ENCODE data around the gene LACRT.
"Not testable (repeated sequence)": the region's sequence is repeated elsewhere in the genome, so short reads cannot be mapped to it uniquely, and the experiment has no call there.

The LACRT gene

GRCh38 chr12:54634795-54635194 is at the start of gene LACRT:
TSS of gene LACRT (minus strand) at chr12:54634895. CDS start at chr12:54634841, 54 bp downstream.
- DNase-seq = no peak

- DNase-seq = no peak
Observed at GRCh38 chr12:54683398-54683797, 48.7 kb upstream of the LACRT start.

DNA sequence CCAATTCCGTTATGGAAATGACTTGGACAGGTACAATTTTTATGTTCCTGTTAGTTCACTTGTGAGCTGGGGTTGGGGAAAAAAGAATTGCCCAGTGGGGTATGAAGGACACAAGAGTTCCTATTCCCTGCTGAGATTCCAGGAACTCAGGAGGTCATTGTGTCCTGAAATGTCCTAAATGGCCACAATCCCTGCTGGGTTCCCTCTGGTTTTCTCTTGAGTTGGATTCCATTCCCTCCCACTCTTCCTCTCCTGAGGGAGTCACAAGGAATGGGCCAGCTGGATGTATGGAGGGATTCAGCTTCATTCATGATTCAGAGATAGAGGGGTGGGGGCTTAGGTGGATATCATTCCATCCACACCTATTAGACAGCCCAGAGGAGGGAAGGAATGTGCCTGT is 48.0 kb upstream of the LACRT start:
- no peak for DNase-seq

DNA sequence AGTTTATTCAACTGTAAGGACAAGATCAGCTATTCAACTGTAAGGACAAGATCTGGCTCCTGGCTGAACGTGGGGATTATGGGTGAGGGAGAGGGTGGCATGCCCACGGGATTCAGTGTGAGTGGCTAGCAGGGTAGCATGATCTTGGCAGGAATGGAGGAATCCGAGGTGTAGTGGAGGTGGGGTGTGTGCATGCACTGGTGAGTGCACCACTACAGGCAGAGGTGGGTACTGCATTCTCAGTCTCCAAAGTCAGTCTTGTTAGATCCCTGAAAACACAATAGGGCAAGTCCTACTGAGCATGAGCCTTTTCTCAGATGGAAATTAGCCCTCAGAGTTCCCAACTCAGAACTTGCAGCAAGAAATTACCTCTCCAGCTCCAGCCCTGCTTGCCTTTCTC is 45.7 kb upstream of the LACRT start:
- DNase-seq = peak; percentile 29

DNA sequence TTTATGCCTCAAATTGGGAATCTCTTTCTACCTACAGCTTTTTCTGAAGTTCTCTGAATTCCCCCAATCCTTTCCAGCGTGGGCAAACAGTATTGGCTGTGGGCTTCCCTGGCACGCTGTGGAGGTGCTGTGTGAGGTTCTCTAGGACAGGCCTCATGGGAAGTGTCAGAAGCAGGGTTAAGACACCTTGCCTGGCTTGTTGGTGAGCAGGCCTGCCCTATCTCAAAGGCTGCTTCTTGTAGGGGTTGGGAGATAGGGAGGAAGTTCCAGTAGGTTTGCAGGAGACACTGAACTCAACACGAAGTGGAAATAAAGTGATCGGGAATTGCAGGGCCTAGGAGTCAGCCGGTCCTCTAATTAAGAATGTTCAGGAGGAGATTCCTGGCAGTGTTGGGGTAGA is 43.4 kb upstream of the LACRT start:
- DNase-seq = no peak

DNA sequence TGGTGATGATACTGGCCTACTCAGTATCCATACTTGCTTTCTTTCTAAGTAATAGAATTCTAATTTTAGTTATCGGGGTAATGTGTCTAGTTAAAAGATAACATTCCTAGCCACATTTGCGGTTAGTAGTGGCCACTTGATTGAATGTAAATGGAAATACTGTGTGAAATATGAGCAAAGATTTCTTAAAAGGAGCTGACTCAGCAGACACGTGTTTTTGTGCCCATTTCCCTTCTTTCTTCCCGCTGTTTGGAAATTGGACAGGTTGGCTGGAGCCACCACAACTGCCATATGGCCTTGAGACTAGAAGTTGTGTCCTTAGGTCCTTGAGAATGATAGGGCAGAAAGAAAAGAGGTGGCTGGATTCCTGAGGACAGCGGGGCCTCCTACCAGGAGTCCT is 33.2 kb upstream of the LACRT start:
- DNase-seq = no peak

- DNase-seq = no peak
Observed at GRCh38 chr12:54666008-54666407, 31.3 kb upstream of the LACRT start.

DNA sequence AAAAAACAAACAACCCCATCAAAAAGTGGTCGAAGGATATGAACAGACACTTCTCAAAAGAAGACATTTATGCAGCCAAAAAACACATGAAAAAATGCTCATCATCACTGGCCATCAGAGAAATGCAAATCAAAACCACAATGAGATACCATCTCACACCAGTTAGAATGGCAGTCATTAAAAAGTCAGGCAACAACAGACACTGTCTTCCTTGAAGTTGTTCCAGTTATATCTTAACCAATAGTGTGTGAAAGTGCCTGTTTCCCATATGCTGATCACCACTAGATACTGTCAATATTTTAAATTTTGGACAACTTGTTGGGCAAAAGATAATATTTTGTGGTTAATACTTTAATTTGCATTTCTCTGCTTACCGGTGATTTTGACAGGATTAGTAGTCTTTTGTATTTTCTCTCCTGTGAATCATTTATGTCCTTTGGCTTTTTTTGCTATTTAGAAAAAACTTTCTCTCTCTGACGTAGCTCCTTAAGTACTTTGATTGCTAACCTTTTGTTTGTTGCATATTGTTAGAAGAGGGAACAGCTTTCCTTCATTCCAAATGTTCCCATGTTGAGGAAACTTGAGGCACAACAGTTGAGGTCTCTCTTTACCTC is 30.4 kb upstream of the LACRT start:
- not testable (repeated sequence) for DNase-seq

GRCh38 chr12:54663603-54664002 is 28.9 kb upstream of the LACRT start:
- DNase-seq = no peak

DNA sequence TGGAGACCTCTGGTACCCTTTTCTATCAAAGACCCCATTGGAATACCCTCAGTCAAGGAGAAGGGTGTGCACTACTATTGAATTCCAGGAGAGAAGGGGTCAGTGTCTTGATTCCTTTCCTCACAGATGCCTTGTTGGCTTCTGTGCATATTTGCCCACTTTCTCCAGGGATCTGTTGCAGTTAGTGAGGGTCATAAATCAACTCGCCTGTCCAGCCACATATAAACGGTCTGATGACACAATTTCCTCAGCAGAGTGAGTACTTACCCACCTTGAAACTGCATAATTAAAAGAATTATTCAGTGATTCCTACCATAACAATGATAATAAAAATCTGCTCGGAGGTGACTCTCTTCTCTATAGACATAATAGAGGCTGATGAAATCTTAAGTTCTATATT is 27.3 kb upstream of the LACRT start:
- DNase-seq = no peak

GRCh38 chr12:54661048-54661447 is 26.4 kb upstream of the LACRT start:
- no peak for DNase-seq

- DNase-seq = no peak
Observed at GRCh38 chr12:54660320-54660962, 25.7 kb upstream of the LACRT start.

GRCh38 chr12:54658306-54659264 is 23.9 kb upstream of the LACRT start:
- peak; percentile 34 to 42 for DNase-seq

DNA sequence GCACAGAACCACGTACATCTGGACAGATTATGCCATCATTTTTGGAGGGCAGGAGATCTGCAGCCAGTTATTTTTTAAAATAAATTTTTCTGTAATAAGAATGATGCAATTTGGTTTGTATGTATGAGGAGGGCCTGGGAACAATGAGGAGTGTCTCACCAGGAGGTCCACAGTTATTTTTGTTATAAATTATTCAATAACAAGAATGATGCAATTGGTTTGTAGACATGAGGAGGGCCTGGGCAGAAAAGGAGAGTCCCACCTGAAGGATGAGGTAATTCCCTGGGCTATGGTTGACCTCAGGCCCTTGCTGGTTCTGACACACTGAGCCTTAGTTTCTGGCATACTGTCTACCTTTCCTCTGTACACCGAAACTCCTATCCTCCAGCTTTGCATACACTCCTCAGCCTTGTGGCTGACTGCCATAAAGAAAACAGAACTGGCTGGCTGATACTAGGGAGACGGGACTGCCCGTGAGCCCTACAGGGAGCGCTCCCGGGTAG is 22.5 kb upstream of the LACRT start:
- DNase-seq = no peak

GRCh38 chr12:54654926-54655325 is 20.2 kb upstream of the LACRT start:
- no peak for DNase-seq

DNA sequence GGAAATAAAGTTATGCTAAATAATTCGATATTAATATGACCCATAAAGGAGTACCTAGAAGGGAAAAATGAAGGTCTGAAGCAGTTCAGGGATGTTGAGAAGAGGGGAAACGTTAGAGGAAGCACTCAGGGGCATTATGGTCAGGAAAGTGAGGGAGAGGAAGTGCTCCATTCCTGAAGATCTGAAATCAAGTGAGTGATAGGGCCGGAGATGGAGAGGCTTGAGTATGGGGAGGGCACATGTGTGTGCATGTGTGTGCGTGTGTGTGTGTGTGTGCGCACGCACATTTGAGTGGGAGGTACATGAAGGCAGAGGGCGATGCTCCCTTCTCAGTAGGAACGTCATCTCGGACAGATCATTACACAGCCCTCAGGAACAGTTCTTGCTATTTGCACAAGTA is 18.3 kb upstream of the LACRT start:
- no peak for DNase-seq

DNA sequence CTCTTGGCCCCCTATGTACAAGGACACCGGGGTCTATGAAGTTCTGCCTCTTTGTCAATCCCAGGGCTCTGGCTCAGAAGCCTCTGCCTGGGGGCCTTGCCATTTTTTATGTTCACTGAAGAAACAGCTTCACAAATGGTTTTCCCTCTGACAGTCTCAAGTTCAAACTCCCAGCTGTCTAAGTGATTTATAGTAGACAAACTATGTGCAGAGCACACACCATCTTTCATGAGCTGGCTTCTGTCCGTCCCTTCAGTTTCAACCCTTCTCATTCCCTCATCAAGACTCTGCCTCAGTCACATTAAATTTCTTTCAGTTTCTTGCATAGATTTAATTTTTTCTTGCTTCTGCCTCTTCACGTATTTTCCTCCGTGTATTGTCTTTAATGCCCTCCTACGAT is 16.2 kb upstream of the LACRT start:
- no peak for DNase-seq

- no peak for DNase-seq
Observed at GRCh38 chr12:54650409-54650808, 15.7 kb upstream of the LACRT start.

- DNase-seq = no peak
Observed at GRCh38 chr12:54649825-54650224, 15.1 kb upstream of the LACRT start.

- DNase-seq = no peak
Observed at GRCh38 chr12:54648265-54648664, 13.6 kb upstream of the LACRT start, which contains the start of gene DCD. TSS of gene DCD (minus strand) at chr12:54648365. CDS start at chr12:54648303, 62 bp downstream.

DNA sequence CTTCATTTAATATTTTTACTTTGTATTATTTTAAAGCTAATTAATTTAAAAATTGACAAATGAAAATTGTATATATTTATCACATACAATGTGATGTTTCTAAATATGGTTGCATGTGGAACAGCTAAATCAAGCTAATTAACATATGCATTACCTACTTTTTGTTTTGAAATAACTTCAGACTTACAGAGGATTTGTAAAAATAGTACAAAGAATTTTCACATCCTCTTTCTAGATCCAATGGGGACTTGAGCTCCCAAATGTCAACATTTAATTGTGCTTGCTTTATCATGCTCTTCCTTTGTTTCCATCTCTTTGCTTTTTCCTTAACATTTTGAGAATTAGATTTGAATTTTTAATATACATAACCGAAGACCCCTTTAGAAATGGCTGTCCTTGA is 6.9 kb upstream of the LACRT start:
- DNase-seq = no peak

DNA sequence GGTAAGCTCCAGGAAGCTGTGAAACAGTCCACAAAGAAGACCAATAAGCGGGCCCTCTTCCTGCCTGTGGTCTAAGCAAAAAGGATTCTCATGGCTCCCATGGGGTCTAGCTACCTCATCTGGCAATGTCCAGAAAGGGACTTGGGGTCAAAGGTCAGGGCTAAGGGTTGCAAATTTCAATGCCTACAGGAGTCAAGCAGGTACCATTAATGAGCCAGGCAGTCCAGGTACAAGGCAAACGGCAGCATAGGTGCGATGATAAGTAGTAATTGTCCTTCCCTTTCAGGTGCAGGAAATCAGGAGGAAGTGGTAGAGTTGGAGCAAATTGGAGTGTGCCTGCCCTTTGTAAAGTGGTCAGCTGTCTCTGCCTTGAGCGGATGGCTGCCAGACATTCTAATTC is 6.4 kb upstream of the LACRT start:
- DNase-seq = no peak

DNA sequence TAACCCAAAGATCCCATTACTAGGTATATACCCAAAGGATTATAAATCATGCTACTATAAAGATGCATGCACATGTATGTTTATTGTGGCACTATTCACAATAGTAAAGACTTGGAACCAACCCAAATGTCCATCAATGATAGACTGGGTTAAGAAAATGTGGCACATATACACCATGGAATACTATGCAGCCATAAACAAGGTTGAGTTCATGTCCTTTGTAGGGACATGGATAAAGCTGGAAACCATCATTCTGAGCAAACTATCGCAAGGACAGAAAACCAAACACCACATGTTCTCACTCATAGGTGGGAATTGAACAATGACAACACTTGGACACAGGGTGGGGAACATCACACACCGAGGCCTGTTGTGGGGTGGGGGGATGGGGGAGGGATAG is 4.4 kb upstream of the LACRT start:
- DNase-seq = not testable (repeated sequence)

Measured in AML-193 (cell line).